ENCODE measurements around the gene CD52. TPM values are rescaled to one million over a fixed set of nuclear protein-coding genes. Genes with fewer than 3 reads are reported as not detected.
A peak's percentile ranks its signal among the peaks of the same experiment; 100 is the strongest.

CD52 gene
- total and polyA plus RNA-seq, 2 of the 4 experiments (the other 2 are of a cell fraction), result 1.6 TPM; not detected in 1

DNA sequence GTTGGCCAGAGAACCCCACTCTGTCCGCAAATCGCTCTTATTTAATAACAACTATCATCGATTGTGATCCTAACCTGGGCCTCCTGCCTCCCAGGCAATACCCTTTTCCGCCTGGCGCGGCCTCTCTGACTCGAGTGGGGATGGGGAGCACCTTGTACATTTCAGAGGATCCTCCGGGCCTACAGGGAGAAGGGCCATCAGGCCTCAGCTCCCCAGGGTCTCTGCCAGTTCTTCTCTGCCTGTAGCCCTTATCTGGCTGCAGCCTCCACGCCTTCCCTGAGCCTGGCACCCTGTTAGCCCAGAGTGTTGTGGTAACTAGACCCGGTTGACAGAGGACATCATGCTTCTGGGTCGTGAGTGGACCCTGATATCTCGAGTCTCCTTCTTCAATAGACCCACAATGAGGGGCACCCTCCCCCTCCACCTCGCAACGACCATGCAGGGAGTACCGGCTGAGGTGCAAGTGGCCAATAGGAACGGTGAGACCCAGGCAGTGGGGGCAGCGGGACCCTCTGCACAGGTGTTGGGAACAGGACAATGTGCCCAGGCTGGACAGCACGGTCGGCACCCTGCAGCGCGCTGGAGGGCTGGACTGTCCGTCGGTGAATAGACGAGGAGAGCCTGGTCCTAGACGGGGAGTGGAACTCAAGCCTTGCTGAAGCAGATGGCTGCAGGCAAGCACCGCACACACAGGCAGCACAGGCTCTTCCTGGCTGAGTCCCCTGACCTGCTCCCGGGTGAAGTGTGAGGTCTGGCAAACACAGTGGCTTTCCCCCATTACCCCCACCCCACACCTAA lies 43.2 kb downstream of the CD52 start (continued):
- TF ChIP-seq MAFK (IDR thresholded peaks at IDR 0.05; ENCODE audit: low read depth, low read length) (no peak), FOS (IDR thresholded peaks at IDR 0.05; ENCODE audit: low read depth, low read length) (no peak), RAD21 (IDR thresholded peaks at IDR 0.05; ENCODE audit: low read length) (no peak), USF2 (IDR thresholded peaks at IDR 0.05; ENCODE audit: low read depth, low read length) (no peak)

- H2BK20ac ChIP-seq (ENCODE audit: low read depth, low read length), result no peak overlapping the region
- no peaks in the 10 kb centered on the region for H3K9me3 ChIP-seq (ENCODE audit: control insufficient read depth, insufficient read depth, low read length)
- H4K91ac ChIP-seq (ENCODE audit: insufficient read depth, low read depth, low read length), result no peak overlapping the region
- CTCF ChIA-PET, result interaction anchor here (3.0 kb wide), 1 partner anchor 17 kb away, joined by 9 read pairs; no protein-coding TSS in a partner anchor
- H3K56ac ChIP-seq (ENCODE audit: extremely low read depth, insufficient read depth, low read length), result no peak overlapping the region
- intact Hi-C loops (cut with micrococcal nuclease), result no loop called here
- no peak overlapping the region for H3K14ac ChIP-seq (replicated peaks; ENCODE audit: low read depth, low read length)
- H2AK5ac ChIP-seq (ENCODE audit: low read depth, low read length), result no peak overlapping the region
- BruUV-seq (replicated peaks), result no TSS peak
- no peak overlapping the region for H3K9ac ChIP-seq (ENCODE audit: low read depth, low read length)
- no peak overlapping the region for H2BK120ac ChIP-seq (ENCODE audit: low read depth, low read length)
- in situ Hi-C loops (cut with MboI; ENCODE audit: low sequenced_read_pairs), result no loop called here
- H3K27me3 ChIP-seq (ENCODE audit: control insufficient read depth, insufficient read depth, low read length), result peaks cover 72% of the 10 kb centered on the region
- peak overlapping the region; percentile 13 for H2AFZ ChIP-seq (replicated peaks; ENCODE audit: low read length, poor library complexity)
- H3K23ac ChIP-seq (ENCODE audit: low read depth, low read length), result no peak overlapping the region
- no peak overlapping the region for H2BK15ac ChIP-seq (ENCODE audit: low read depth, low read length)
- H3K79me1 ChIP-seq (ENCODE audit: low read depth in 1 of 2, low read length in 2 of 2), result no peaks in the 10 kb centered on the region
- H4K20me1 ChIP-seq (ENCODE audit: insufficient read depth, low read length), result no peaks in the 10 kb centered on the region
- H3K4me3 ChIP-seq (ENCODE audit: insufficient read depth, low read depth, low read length), result no peak overlapping the region
- no peak overlapping the region for H2BK5ac ChIP-seq (ENCODE audit: low read depth, low read length, poor library complexity, severe bottlenecking)
- dilution Hi-C loops (cut with HindIII; ENCODE audit: low sequenced_read_pairs, unreplicated experiment), result no loop called here
- H2AK9ac ChIP-seq (replicated peaks; ENCODE audit: low read depth, low read length, poor library complexity), result no peak overlapping the region
- H3K4me1 ChIP-seq (ENCODE audit: control insufficient read depth, insufficient read depth, low read length), result no peaks in the 10 kb centered on the region; the same call in 1 of the 2 replicates
- no peak overlapping the region for H3K18ac ChIP-seq (ENCODE audit: low read depth, low read length)
- H3K4me2 ChIP-seq (ENCODE audit: low read depth, low read length), result no peak overlapping the region
- POLR2A ChIA-PET (ENCODE audit: unreplicated experiment), result no interaction called here
- no peak overlapping the region for H3K27ac ChIP-seq (ENCODE audit: insufficient read depth, low read length)
- no peaks in the 10 kb centered on the region for H3K36me3 ChIP-seq (ENCODE audit: control insufficient read depth, insufficient read depth, low read length)
- DNase-seq, result no peak
- 94% methylated on average over 7 of the region's 12 CpGs; no CpG with 5 or more reads in 1 of the 2 experiments for WGBS, 2 experiments (ENCODE audit: extremely low coverage in 2 of 2, insufficient read length in 1 of 2)
- no peak overlapping the region for H4K5ac ChIP-seq (ENCODE audit: low read depth, low read length)
- no peak for ATAC-seq (ENCODE audit: low read depth)
- no peaks in the 10 kb centered on the region for H3K9me1 ChIP-seq (ENCODE audit: insufficient read depth, low read length)
- H3K4ac ChIP-seq (ENCODE audit: low read depth, low read length), result no peak overlapping the region
- H4K8ac ChIP-seq (ENCODE audit: low read depth in 2 of 2, low read length in 2 of 2), result no peak overlapping the region
- TF ChIP-seq CHD1 (IDR thresholded peaks at IDR 0.05; ENCODE audit: low read depth, low read length) (no peak), RAD21 (IDR thresholded peaks at IDR 0.05; ENCODE audit: low read length) (no peak), USF2 (IDR thresholded peaks at IDR 0.05; ENCODE audit: low read depth, low read length) (no peak), FOS (IDR thresholded peaks at IDR 0.05; ENCODE audit: low read depth, low read length) (no peak), MAZ (IDR thresholded peaks at IDR 0.05; ENCODE audit: borderline replicate concordance, low read depth, low read length) (no peak), SMC3 (IDR thresholded peaks at IDR 0.05; ENCODE audit: low read depth, low read length) (no peak)
- TF ChIP-seq, protein P1, sequence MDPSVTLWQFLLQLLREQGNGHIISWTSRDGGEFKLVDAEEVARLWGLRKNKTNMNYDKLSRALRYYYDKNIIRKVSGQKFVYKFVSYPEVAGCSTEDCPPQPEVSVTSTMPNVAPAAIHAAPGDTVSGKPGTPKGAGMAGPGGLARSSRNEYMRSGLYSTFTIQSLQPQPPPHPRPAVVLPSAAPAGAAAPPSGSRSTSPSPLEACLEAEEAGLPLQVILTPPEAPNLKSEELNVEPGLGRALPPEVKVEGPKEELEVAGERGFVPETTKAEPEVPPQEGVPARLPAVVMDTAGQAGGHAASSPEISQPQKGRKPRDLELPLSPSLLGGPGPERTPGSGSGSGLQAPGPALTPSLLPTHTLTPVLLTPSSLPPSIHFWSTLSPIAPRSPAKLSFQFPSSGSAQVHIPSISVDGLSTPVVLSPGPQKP (IDR thresholded peaks at IDR 0.05; ENCODE audit: borderline replicate concordance, low read depth, low read length), result no peak
- TF ChIP-seq, protein P2, sequence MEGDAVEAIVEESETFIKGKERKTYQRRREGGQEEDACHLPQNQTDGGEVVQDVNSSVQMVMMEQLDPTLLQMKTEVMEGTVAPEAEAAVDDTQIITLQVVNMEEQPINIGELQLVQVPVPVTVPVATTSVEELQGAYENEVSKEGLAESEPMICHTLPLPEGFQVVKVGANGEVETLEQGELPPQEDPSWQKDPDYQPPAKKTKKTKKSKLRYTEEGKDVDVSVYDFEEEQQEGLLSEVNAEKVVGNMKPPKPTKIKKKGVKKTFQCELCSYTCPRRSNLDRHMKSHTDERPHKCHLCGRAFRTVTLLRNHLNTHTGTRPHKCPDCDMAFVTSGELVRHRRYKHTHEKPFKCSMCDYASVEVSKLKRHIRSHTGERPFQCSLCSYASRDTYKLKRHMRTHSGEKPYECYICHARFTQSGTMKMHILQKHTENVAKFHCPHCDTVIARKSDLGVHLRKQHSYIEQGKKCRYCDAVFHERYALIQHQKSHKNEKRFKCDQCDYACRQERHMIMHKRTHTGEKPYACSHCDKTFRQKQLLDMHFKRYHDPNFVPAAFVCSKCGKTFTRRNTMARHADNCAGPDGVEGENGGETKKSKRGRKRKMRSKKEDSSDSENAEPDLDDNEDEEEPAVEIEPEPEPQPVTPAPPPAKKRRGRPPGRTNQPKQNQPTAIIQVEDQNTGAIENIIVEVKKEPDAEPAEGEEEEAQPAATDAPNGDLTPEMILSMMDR (conservative IDR thresholded peaks at IDR 0.05; ENCODE audit: low read depth, low read length), result no peak
These were observed 43.9 kb downstream of the CD52 start for GRCh38 chr1:26361605-26362122.
